A673 (cell line): ENCODE data around the gene NAXE. TPM values are rescaled to one million over a fixed set of nuclear protein-coding genes. Genes with fewer than 3 reads are reported as not detected.

Source experiments
- BruUV-seq: library from RNA; stranded (reverse); fragments of 400-500 nt; replicated peaks from 2 replicates; lab custom pipeline; 2021; lab: Mats Ljungman, UMichigan
- CTCF ChIA-PET: fragments of 300-600 bp; sonication (Branson Sonifier 250); formaldehyde crosslinking; loops from one replicate; lab custom pipeline; 2022; ENCODE audit warnings: antibody characterized with exemption; lab: Charles Lee
- POLR2A ChIA-PET: fragments of 300-600 bp; sonication (Branson Sonifier 250); formaldehyde crosslinking; loops from one replicate; lab custom pipeline; 2022; ENCODE audit warnings: antibody characterized with exemption; ENCODE audit not compliant: low non-redundant PET; lab: Charles Lee
- DNase-seq: peaks from one replicate; pipeline ENCODE4 v3.0.0-alpha.2; 2015; ENCODE audit warnings: low spot score
- H3K27ac ChIP-seq: fragments of 200-600 bp; sonication (generic); 2 replicates; pipeline ENCODE4 v1.5.1; 2016; ENCODE audit warnings: mixed run types, low read depth, mild to moderate bottlenecking, mixed read lengths, antibody characterized with exemption, low read length; ENCODE audit not compliant: poor library complexity, severe bottlenecking
- H3K27me3 ChIP-seq: fragments of 200-600 bp; sonication (generic); replicated peaks from 2 replicates; pipeline ENCODE4 v1.6.1; 2017; ENCODE audit warnings: mixed run types, low read depth, mild to moderate bottlenecking, mixed read lengths, antibody characterized with exemption, low read length; ENCODE audit not compliant: insufficient read depth, poor library complexity
- H3K36me3 ChIP-seq: fragments of 200-600 bp; sonication (generic); 2 replicates; pipeline ENCODE4 v1.6.1; 2016; ENCODE audit warnings: mixed run types, mild to moderate bottlenecking, mixed read lengths, antibody characterized with exemption, low read length; ENCODE audit not compliant: insufficient read depth, poor library complexity, severe bottlenecking
- H3K4me1 ChIP-seq: fragments of 200-600 bp; sonication (generic); 2 replicates; pipeline ENCODE4 v1.6.1; 2017; ENCODE audit warnings: mixed run types, mild to moderate bottlenecking, mixed read lengths, antibody characterized with exemption, low read length; ENCODE audit not compliant: insufficient read depth, poor library complexity, severe bottlenecking
- H3K4me3 ChIP-seq: fragments of 200-600 bp; sonication (generic); 2 replicates; pipeline ENCODE4 v1.5.1; 2016; ENCODE audit warnings: low read depth, mixed run types, mild to moderate bottlenecking, mixed read lengths, low read length; ENCODE audit not compliant: poor library complexity, severe bottlenecking
- H3K9me3 ChIP-seq: fragments of 200-600 bp; sonication (generic); 2 replicates; pipeline ENCODE4 v1.6.1; 2016; ENCODE audit warnings: mixed run types, low read depth, mild to moderate bottlenecking, mixed read lengths, antibody characterized with exemption, low read length; ENCODE audit not compliant: poor library complexity, severe bottlenecking
- EZH2 ChIP-seq: fragments of 200-600 bp; sonication (generic); IDR thresholded peaks from 2 replicates; pipeline ENCODE4 v1.6.1; 2017; ENCODE audit warnings: borderline replicate concordance, low read depth, mild to moderate bottlenecking, mixed read lengths, antibody characterized with exemption, low read length; ENCODE audit not compliant: poor library complexity, severe bottlenecking
- intact Hi-C: fragments of 100-400 bp; cut with micrococcal nuclease; formaldehyde crosslinking; loops from one replicate; pipeline ENCODE4 v1.10.0; 2022; ENCODE audit not compliant: unreplicated experiment
- total RNA-seq: library from RNA; stranded (reverse); gene quantifications from 2 replicates; pipeline ENCODE4 v1.2.3, GENCODE V29; 2021
- TF ChIP-seq, protein P1 (sequence below): fragments of 300-800, 200-600 bp; sonication (generic); conservative IDR thresholded peaks from 2 replicates; pipeline ENCODE4 v1.5.1; 2017; ENCODE audit warnings: low read depth, mild to moderate bottlenecking, antibody characterized with exemption, low read length, moderate library complexity, mixed read lengths

Gene NAXE
- total RNA-seq, 1 experiment from 2014 or later: 125 TPM

DNA sequence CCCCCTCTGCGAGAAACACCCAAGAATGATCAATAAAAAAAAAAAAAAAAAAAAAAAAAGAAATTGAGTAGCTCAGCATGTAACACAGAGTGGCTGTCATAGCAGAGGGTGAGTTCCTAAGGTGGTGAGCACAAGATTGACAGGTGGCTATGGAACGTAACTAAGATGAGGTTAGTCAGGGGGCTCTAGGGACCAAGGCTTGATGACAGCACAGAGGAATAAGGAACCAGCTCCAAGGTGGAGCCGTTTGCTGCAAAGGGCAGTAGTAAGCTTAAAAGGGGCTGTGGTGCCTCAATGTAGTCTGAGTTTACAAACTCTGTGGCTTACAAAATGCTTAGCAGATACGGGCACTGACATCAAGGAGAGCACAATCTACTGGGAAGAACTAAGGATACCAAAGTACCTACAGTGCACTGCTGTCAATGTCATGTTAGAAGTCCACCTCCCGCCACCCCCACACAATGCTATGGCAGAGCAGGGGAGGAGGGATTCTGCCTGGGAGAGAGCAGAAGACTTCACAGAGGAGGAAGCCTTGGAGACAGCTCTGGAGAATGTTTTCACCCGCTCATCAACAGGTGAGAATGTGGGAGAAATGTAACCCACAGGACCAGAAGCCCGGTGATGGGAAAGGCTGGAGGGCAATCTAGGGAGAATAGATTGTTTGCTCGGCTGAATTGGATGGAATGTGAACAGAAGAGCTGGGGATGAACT lies 32.3 kb upstream of the NAXE start:
- Histone ChIP-seq H3K4me1 (no peaks in the 10 kb centered on the region), H3K4me3 (no peak overlapping the region), H3K36me3 (peaks cover 35% of the 10 kb centered on the region), H3K27ac (no peak overlapping the region), H3K27me3 (no peaks in the 10 kb centered on the region), H3K9me3 (no peaks in the 10 kb centered on the region)
- CTCF ChIA-PET: no interaction called here
- DNase-seq: no peak
- no peak for TF ChIP-seq EZH2
- TF ChIP-seq, protein P1, sequence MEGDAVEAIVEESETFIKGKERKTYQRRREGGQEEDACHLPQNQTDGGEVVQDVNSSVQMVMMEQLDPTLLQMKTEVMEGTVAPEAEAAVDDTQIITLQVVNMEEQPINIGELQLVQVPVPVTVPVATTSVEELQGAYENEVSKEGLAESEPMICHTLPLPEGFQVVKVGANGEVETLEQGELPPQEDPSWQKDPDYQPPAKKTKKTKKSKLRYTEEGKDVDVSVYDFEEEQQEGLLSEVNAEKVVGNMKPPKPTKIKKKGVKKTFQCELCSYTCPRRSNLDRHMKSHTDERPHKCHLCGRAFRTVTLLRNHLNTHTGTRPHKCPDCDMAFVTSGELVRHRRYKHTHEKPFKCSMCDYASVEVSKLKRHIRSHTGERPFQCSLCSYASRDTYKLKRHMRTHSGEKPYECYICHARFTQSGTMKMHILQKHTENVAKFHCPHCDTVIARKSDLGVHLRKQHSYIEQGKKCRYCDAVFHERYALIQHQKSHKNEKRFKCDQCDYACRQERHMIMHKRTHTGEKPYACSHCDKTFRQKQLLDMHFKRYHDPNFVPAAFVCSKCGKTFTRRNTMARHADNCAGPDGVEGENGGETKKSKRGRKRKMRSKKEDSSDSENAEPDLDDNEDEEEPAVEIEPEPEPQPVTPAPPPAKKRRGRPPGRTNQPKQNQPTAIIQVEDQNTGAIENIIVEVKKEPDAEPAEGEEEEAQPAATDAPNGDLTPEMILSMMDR: no peak
- no TSS peak for BruUV-seq
- intact Hi-C loops: no loop called here
- POLR2A ChIA-PET: no interaction called here

DNA sequence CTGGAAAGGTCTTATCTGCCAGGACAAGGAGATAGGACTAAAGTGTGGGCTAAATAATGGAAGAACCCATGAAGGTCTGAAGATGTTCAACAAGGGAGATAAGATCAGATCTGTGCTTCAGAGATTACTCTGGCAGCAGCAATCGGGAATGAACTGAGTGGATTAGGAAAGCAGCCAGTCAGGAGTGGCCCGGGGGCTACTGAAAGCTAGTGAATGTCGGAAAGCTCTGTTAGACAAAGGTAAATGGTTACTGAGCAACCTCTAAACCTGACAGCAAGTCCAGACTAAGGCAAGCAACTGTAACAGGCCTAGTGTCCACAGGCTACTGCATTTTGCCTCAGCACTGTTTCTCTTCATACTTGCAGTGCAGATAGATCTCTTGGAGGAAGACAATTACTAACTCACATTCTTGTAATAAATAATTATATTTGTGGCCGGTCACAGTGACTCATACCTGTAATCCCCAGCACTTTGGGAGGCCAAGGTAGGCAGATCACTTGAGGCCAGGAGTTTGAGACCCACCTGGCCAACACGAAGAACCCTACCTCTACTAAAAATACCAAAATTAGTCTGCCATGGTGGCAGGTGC lies 31.7 kb upstream of the NAXE start:
- no peak overlapping the region for H3K4me3 ChIP-seq
- intact Hi-C loops: no loop called here
- POLR2A ChIA-PET: no interaction called here
- no peaks in the 10 kb centered on the region for H3K4me1 ChIP-seq
- no peaks in the 10 kb centered on the region for H3K9me3 ChIP-seq
- H3K36me3 ChIP-seq: peaks cover 31% of the 10 kb centered on the region
- H3K27ac ChIP-seq: no peak overlapping the region
- H3K27me3 ChIP-seq: no peaks in the 10 kb centered on the region
- CTCF ChIA-PET: no interaction called here
- TF ChIP-seq, protein P1: no peak
- no peak for TF ChIP-seq EZH2
- no TSS peak for BruUV-seq
- DNase-seq: no peak

- peaks cover 34% of the 10 kb centered on the region for H3K36me3 ChIP-seq
- no peaks in the 10 kb centered on the region for H3K4me1 ChIP-seq
- ChIA-PET POLR2A (no interaction called here), CTCF (no interaction called here)
- intact Hi-C loops: no loop called here
- H3K27ac ChIP-seq: no peak overlapping the region
- no peaks in the 10 kb centered on the region for H3K9me3 ChIP-seq
- TF ChIP-seq EZH2: no peak
- TF ChIP-seq, protein P1: no peak
- no peak overlapping the region for H3K4me3 ChIP-seq
- no peak for DNase-seq
- no peaks in the 10 kb centered on the region for H3K27me3 ChIP-seq
- BruUV-seq: no TSS peak
These were observed 30.9 kb upstream of the NAXE start for GRCh38 chr1:156560585-156561163.
